Stimulated activated CD4-positive, alpha-beta T cell treated with anti-CD3 and anti-CD28 coated beads, TNF-alpha, amount 100 ng/mL, for 48 hours (primary cell): ENCODE data around the gene LST1.
A peak's percentile ranks its signal among the peaks of the same experiment; 100 is the strongest.

Experiments used
- DNase-seq, 3 donors: peaks; one replicate each; pipeline ENCODE4 v3.0.0-alpha.2; 2020; ENCODE audit warnings: low read depth in 3 of 3

Gene LST1

GRCh38 chr6:31619805-31620585, 33.9 kb downstream of the LST1 start:
- peak; percentile 93 to 98 (median 95) for DNase-seq

- peak; percentile 68 to 96 (median 69) for DNase-seq
Observed at GRCh38 chr6:31620586-31621319, 34.7 kb downstream of the LST1 start, which contains the start of gene PRRC2A. Gene PRRC2A (plus strand): TSS chr6:31620715. CDS start chr6:31622790, 2,075 bp downstream.

- no peak for DNase-seq
Observed at GRCh38 chr6:31621320-31621939, 35.4 kb downstream of the LST1 start.

GRCh38 chr6:31621991-31622390, 35.9 kb downstream of the LST1 start:
- no peak for DNase-seq

- DNase-seq: no peak
Observed at GRCh38 chr6:31622684-31623091, 36.6 kb downstream of the LST1 start.

GRCh38 chr6:31624070-31624469, 38.0 kb downstream of the LST1 start:
- DNase-seq: no peak

- no peak for DNase-seq
Observed at GRCh38 chr6:31626952-31627351, 40.9 kb downstream of the LST1 start.

GRCh38 chr6:31627690-31628287, 41.7 kb downstream of the LST1 start:
- no peak for DNase-seq

- no peak for DNase-seq
Observed at GRCh38 chr6:31629014-31629413, 42.9 kb downstream of the LST1 start.

GRCh38 chr6:31630177-31630934, 44.3 kb downstream of the LST1 start:
- DNase-seq: no peak

- no peak for DNase-seq
Observed at GRCh38 chr6:31631209-31631608, 45.1 kb downstream of the LST1 start.

GRCh38 chr6:31631681-31632278, 45.7 kb downstream of the LST1 start:
- no peak for DNase-seq

GRCh38 chr6:31632279-31632946, 46.3 kb downstream of the LST1 start:
- no peak for DNase-seq

GRCh38 chr6:31633447-31633846, 47.4 kb downstream of the LST1 start:
- no peak for DNase-seq

GRCh38 chr6:31634131-31634530, 48.1 kb downstream of the LST1 start:
- no peak for DNase-seq

GRCh38 chr6:31634969-31635575, 49.0 kb downstream of the LST1 start:
- no peak for DNase-seq

GRCh38 chr6:31636698-31637596, 50.9 kb downstream of the LST1 start:
- DNase-seq: no peak
